Panc1 (cell line): ENCODE results near the gene CPA2. TPM values are rescaled to one million over a fixed set of nuclear protein-coding genes. Genes with fewer than 3 reads are reported as not detected.

Experiments used
- ATAC-seq: fragments of 200-7000 bp; cut with Tn5 transposase; 2 replicates; pipeline ENCODE4 v1.9.1; 2020; ENCODE audit warnings: mild to moderate bottlenecking, moderate library complexity
- BruUV-seq: library from RNA; stranded (reverse); fragments of 400-500 nt; replicated peaks from 2 replicates; lab custom pipeline; 2021; lab: Mats Ljungman, UMichigan
- CTCF ChIA-PET: fragments of 300-600 bp; sonication (Branson Sonifier 250); formaldehyde crosslinking; loops from one replicate; lab custom pipeline; 2022; ENCODE audit warnings: antibody characterized with exemption; lab: Charles Lee
- POLR2A ChIA-PET: fragments of 300-600 bp; sonication (Branson Sonifier 250); formaldehyde crosslinking; loops from one replicate; lab custom pipeline; 2022; ENCODE audit warnings: antibody characterized with exemption; lab: Charles Lee
- DNase-seq: peaks from one replicate; pipeline ENCODE4 v3.0.0-alpha.2; 2010; ENCODE audit warnings: low read depth, low spot score
- H3K27ac ChIP-seq: 2 replicates; pipeline ENCODE4 v1.5.1; 2011; ENCODE audit warnings: mild to moderate bottlenecking, low read length, inconsistent platforms
- H3K27me3 ChIP-seq: fragments of 200-500 bp; sonication (Bioruptor generic); 2 replicates; pipeline ENCODE4 v1.6.0; 2014; ENCODE audit warnings: low read length, inconsistent platforms; ENCODE audit not compliant: control insufficient read depth, insufficient read depth
- H3K36me3 ChIP-seq: fragments of 200-500 bp; sonication (Bioruptor generic); 2 replicates; pipeline ENCODE4 v1.5.1; 2014; ENCODE audit warnings: inconsistent platforms, mild to moderate bottlenecking, low read length, moderate library complexity; ENCODE audit not compliant: control insufficient read depth, insufficient read depth
- H3K4me1 ChIP-seq: 2 replicates; pipeline ENCODE4 v1.5.1; 2011; ENCODE audit warnings: inconsistent platforms, mild to moderate bottlenecking, low read length, moderate library complexity; ENCODE audit not compliant: control insufficient read depth, insufficient read depth
- H3K4me3 ChIP-seq, 2 experiments: 2 replicates each; pipeline ENCODE4 v1.5.1; 2011 to 2012; ENCODE audit warnings: low read depth in 2 of 2, low read length in 2 of 2, mild to moderate bottlenecking in 2 of 2, inconsistent platforms in 1 of 2, moderate library complexity in 1 of 2
- H3K9me3 ChIP-seq: fragments of 200-500 bp; sonication (Bioruptor generic); 2 replicates; pipeline ENCODE4 v1.5.1; 2014; ENCODE audit warnings: low read depth, mild to moderate bottlenecking, inconsistent platforms, low read length, moderate library complexity; ENCODE audit not compliant: control insufficient read depth, insufficient read depth
- POLR2AphosphoS5 ChIP-seq: IDR thresholded peaks from 2 replicates; pipeline ENCODE4 v1.6.1; 2012; ENCODE audit warnings: mild to moderate bottlenecking, low read depth, low read length, moderate library complexity
- SIN3A ChIP-seq: IDR thresholded peaks from 2 replicates; pipeline ENCODE4 v1.6.1; 2012; ENCODE audit warnings: low read depth, mild to moderate bottlenecking, low read length, moderate library complexity, borderline replicate concordance; ENCODE audit not compliant: insufficient read depth
- TCF7L2 ChIP-seq: IDR thresholded peaks from 2 replicates; pipeline ENCODE4 v1.6.1; 2011; ENCODE audit warnings: mild to moderate bottlenecking, low read depth, low read length, inconsistent platforms
- in situ Hi-C: cut with HindIII; loops from 2 replicates; pipeline ENCODE4 v1.10.0; 2016; ENCODE audit warnings: low sequenced_read_pairs, low pct_unique_long_range_greater_than_20kb
- intact Hi-C: fragments of 100-400 bp; cut with micrococcal nuclease; formaldehyde crosslinking; loops from one replicate; pipeline ENCODE4 v1.10.0; 2022; ENCODE audit not compliant: unreplicated experiment
- total RNA-seq: library from RNA; stranded (reverse); gene quantifications from one replicate; pipeline ENCODE4 v1.2.1, GENCODE V29; 2021; ENCODE audit not compliant: unreplicated experiment
- TF ChIP-seq, protein P1 (sequence below), 2 experiments: IDR thresholded peaks; 2 replicates each; pipeline ENCODE4 v1.6.1; 2011 to 2012; ENCODE audit warnings: low read depth in 2 of 2, control low read depth in 1 of 2, low read length in 1 of 2, mild to moderate bottlenecking in 1 of 2, moderate library complexity in 1 of 2; ENCODE audit not compliant: insufficient read depth in 1 of 2
- TF ChIP-seq, protein P2 (sequence below): fragments of 450-650 bp; IDR thresholded peaks from 2 replicates; pipeline ENCODE4 v1.5.1; 2017; ENCODE audit warnings: mild to moderate bottlenecking

CPA2 gene
- total RNA-seq, 1 experiment from 2014 or later = 0.87 TPM

GRCh38 chr7:130322615-130323014, 56.0 kb downstream of the CPA2 start:
- DNase-seq = no peak
- ChIA-PET CTCF (no interaction called here), POLR2A (no interaction called here)
- no peak for ATAC-seq
- H3K27me3 ChIP-seq = no peaks in the 10 kb centered on the region
- intact Hi-C loops = no loop called here
- TF ChIP-seq, protein P1, sequence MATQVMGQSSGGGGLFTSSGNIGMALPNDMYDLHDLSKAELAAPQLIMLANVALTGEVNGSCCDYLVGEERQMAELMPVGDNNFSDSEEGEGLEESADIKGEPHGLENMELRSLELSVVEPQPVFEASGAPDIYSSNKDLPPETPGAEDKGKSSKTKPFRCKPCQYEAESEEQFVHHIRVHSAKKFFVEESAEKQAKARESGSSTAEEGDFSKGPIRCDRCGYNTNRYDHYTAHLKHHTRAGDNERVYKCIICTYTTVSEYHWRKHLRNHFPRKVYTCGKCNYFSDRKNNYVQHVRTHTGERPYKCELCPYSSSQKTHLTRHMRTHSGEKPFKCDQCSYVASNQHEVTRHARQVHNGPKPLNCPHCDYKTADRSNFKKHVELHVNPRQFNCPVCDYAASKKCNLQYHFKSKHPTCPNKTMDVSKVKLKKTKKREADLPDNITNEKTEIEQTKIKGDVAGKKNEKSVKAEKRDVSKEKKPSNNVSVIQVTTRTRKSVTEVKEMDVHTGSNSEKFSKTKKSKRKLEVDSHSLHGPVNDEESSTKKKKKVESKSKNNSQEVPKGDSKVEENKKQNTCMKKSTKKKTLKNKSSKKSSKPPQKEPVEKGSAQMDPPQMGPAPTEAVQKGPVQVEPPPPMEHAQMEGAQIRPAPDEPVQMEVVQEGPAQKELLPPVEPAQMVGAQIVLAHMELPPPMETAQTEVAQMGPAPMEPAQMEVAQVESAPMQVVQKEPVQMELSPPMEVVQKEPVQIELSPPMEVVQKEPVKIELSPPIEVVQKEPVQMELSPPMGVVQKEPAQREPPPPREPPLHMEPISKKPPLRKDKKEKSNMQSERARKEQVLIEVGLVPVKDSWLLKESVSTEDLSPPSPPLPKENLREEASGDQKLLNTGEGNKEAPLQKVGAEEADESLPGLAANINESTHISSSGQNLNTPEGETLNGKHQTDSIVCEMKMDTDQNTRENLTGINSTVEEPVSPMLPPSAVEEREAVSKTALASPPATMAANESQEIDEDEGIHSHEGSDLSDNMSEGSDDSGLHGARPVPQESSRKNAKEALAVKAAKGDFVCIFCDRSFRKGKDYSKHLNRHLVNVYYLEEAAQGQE (IDR thresholded peaks at IDR 0.05; ENCODE audit: insufficient read depth in 1 of 2, low read depth in 2 of 2, low read length in 1 of 2) = no peak
- TF ChIP-seq SIN3A (no peak), POLR2AphosphoS5 (no peak), TCF7L2 (no peak)
- TF ChIP-seq, protein P2, sequence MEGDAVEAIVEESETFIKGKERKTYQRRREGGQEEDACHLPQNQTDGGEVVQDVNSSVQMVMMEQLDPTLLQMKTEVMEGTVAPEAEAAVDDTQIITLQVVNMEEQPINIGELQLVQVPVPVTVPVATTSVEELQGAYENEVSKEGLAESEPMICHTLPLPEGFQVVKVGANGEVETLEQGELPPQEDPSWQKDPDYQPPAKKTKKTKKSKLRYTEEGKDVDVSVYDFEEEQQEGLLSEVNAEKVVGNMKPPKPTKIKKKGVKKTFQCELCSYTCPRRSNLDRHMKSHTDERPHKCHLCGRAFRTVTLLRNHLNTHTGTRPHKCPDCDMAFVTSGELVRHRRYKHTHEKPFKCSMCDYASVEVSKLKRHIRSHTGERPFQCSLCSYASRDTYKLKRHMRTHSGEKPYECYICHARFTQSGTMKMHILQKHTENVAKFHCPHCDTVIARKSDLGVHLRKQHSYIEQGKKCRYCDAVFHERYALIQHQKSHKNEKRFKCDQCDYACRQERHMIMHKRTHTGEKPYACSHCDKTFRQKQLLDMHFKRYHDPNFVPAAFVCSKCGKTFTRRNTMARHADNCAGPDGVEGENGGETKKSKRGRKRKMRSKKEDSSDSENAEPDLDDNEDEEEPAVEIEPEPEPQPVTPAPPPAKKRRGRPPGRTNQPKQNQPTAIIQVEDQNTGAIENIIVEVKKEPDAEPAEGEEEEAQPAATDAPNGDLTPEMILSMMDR = no peak
- H3K36me3 ChIP-seq = no peaks in the 10 kb centered on the region
- in situ Hi-C loops = loop anchor here (10.0 kb wide), 1 partner anchor 232 kb away; no protein-coding TSS in a partner anchor
- BruUV-seq = no TSS peak
- H3K4me1 ChIP-seq = no peaks in the 10 kb centered on the region
- H3K4me3 ChIP-seq = no peak overlapping the region
- H3K9me3 ChIP-seq = no peaks in the 10 kb centered on the region
- H3K27ac ChIP-seq = no peak overlapping the region

GRCh38 chr7:130324306-130324943, 57.8 kb downstream of the CPA2 start:
- CTCF ChIA-PET = no interaction called here
- no TSS peak for BruUV-seq
- no peaks in the 10 kb centered on the region for H3K36me3 ChIP-seq
- TF ChIP-seq SIN3A = no peak
- TF ChIP-seq, protein P1 (IDR thresholded peaks at IDR 0.05; ENCODE audit: insufficient read depth in 1 of 2, low read depth in 2 of 2, low read length in 1 of 2) = no peak
- TF ChIP-seq, protein P2 = no peak
- TF ChIP-seq TCF7L2 = no peak
- no peak for TF ChIP-seq POLR2AphosphoS5
- no peaks in the 10 kb centered on the region for H3K27me3 ChIP-seq
- DNase-seq (no peak), ATAC-seq (no peak)
- intact Hi-C loops (no loop called here), in situ Hi-C loops (loop anchor here (10.0 kb wide), 1 partner anchor 230 kb away; no protein-coding TSS in a partner anchor)
- H3K9me3 ChIP-seq = no peaks in the 10 kb centered on the region
- no peak overlapping the region for H3K27ac ChIP-seq
- H3K4me1 ChIP-seq = no peaks in the 10 kb centered on the region
- POLR2A ChIA-PET = no interaction called here
- H3K4me3 ChIP-seq = no peak overlapping the region
